Retinal pigment epithelial cell (primary cell): ENCODE measurements around the gene HEPACAM.

Experiments
- DNase-seq: peaks from one replicate; pipeline ENCODE4 v3.0.0-alpha.2; 2010; ENCODE audit warnings: low read depth
- H3K4me3 ChIP-seq: 2 replicates; pipeline ENCODE4 v1.5.1; 2011; ENCODE audit warnings: mild to moderate bottlenecking, low read length, control low read depth, moderate library complexity
- TF ChIP-seq, protein P1 (sequence below): conservative IDR thresholded peaks from 2 replicates; pipeline ENCODE4 v1.5.1; 2011; ENCODE audit warnings: low read depth, low read length, control low read depth, inconsistent platforms

Gene HEPACAM

DNA sequence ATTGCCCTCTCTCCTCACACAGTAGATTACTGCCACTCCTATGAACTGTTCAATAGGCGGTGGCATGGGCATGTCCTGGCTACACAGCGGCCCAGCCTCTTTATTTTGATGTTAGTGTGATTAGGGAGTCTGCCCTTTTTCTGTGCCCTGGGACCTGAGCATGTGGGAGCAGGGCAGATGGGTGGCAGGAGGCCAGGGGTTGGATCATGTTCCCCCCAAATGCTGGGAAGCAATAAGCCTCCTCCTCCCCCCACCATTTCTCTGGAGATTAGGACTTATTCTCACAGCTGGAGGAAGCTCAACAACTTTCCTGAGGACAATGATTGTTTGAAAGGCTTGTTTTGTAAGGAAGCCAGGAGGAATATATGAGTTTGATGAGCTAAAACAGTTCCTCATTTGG lies 15.9 kb downstream of the HEPACAM start:
- TF ChIP-seq, protein P1, sequence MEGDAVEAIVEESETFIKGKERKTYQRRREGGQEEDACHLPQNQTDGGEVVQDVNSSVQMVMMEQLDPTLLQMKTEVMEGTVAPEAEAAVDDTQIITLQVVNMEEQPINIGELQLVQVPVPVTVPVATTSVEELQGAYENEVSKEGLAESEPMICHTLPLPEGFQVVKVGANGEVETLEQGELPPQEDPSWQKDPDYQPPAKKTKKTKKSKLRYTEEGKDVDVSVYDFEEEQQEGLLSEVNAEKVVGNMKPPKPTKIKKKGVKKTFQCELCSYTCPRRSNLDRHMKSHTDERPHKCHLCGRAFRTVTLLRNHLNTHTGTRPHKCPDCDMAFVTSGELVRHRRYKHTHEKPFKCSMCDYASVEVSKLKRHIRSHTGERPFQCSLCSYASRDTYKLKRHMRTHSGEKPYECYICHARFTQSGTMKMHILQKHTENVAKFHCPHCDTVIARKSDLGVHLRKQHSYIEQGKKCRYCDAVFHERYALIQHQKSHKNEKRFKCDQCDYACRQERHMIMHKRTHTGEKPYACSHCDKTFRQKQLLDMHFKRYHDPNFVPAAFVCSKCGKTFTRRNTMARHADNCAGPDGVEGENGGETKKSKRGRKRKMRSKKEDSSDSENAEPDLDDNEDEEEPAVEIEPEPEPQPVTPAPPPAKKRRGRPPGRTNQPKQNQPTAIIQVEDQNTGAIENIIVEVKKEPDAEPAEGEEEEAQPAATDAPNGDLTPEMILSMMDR, result no peak
- no peak for DNase-seq
- H3K4me3 ChIP-seq, result no peak overlapping the region

DNA sequence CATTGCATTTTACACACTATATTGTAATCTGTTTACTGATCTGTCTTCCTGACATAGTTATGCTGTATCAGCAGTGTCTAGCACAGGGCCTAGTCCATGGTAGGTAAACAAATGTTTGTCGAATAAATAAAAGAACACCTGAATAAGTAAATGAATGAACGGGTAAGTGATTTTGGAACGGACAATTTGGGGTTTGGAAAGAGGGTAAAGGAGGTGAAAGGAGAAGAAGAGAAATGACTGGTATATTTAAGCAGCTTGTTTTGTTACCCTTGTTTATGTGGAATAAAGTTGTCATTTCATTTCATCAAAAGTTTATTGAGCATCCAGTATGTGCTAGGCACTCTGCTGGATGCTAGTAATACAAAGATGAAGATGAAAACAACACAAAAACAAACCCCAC lies 16.9 kb downstream of the HEPACAM start, which contains the start of gene HEPN1:
HEPN1 (plus strand) TSS at position 301 of the 400 bp plus-strand sequence.
- TF ChIP-seq, protein P1, result no peak
- H3K4me3 ChIP-seq, result no peak within 1 kb of the TSS
- DNase-seq, result no peak

DNA sequence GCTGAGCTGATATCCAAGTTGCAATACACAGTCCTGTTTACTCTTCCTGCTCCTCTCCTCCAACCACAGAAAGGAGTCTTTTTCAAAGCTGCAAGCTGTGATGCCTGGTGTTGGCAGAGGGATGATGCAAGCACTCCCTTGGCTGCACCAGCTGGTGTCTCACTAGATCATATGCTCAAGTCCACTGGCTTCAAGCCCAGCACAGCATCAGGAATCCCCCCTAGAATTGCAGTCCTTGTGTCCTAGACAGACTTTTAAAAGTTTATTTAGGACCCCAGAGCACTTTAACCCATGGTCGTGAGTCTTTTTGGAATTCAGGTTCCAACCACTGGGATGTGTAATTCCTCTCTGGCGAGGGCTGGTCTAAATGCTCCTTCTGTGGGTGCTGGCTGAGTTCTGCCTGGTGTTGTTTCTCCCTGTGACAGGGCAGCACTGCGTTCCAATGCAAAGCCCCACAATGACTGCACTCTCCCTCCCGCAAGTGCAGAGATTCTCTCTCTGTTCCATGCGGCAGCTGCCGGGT lies 18.7 kb downstream of the HEPACAM start:
- TF ChIP-seq, protein P1, result no peak
- no peak for DNase-seq
- no peak overlapping the region for H3K4me3 ChIP-seq

DNA sequence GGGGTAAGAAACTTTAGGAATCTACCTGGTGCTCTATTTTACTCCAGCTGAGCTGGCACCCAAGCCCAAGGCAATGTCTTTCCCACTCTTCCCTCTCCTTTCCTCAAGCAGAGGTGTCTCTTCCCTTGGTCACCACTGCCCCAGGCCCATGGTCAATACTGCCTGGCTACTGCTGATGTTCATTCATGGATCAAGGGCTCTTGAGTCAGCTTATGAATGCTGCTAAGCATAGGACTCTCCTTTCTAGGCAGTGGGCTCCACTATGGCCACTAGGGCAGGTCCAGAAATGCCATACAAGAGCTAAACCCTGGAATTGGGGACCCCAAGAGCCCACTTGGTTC lies 19.5 kb downstream of the HEPACAM start:
- TF ChIP-seq, protein P1, result no peak
- DNase-seq, result no peak

DNA sequence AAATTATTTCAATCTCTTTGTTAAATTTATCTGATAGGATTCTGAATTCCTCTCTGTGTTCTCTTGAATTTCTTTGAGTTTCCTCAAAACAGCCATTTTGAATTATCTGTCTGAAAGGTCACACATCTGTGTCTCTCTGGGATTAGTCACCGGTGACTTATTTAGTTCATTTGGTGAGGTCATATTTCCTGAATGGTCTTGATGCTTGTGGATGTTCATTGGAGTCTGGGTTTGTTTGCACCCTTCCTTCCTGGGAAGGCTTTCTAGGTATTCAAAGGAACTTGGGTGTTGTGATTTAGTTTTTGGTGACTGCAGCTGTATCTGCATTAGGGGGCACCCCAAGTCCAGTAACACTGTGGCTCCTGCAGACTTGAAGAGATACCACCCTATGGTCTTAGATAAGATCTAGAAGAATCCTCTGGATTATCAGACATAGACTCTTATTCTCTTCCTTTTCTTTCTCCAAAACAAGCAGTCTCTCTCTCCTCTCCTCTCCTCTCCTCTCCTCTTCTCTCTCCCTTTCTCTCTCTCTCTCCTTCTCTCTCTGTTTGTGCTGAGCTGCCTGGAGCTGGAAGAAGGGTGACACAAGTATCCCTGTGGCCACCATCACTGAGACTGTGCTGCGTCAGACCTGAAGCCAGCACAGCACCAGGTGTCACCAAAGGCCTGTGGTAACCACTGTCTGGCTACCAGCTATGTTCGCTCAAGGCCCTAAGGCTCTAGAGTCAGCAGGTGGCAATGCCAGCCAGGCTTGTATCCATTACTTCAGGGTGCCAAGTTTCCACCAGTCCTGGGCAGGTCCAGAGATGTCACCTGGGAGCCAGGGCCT lies 20.1 kb downstream of the HEPACAM start:
- DNase-seq, result no peak
- no peak overlapping the region for H3K4me3 ChIP-seq
- TF ChIP-seq, protein P1, result no peak

More for the DNA sequence above, 19.5 kb downstream of the HEPACAM start:
- H3K4me3 ChIP-seq, result no peak overlapping the region

DNA sequence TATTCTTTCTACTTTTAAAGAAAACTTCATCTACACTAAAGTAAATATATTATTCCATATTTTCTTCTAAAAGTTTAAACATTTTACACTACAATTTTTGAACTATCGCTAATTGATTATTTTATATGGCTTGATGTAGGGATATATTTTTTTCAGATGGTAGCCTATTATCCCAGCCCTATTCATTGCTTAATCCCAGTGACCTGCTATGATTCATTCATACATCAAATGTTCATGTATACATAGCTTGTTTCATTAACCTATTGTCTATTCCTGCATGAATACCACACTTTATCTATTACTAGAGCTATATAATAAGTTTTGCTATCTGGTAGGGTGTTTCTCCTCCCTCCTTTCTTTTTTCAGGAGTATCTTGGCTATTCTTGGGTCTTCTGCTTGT lies 33.2 kb downstream of the HEPACAM start:
- no peak overlapping the region for H3K4me3 ChIP-seq
- DNase-seq, result no peak
- TF ChIP-seq, protein P1, result no peak

DNA sequence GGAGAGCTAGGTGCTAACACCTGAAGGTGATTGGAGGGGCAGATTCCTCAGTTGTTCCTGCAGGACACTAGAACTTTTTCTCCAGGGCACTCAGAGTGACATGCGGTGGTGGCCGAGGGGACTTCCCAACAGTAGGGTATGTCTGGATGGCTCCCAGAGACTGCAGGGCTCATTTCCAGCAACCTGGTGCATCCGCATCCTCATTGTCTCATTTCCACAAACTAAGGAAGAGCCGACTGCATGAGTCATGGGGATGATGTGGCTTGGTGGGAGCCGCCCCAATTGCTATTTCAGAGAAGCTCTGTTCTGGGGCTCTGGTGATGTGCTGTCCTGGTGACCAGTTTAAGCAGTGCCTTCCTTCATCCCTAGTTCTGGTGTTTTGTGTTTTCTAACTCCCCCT lies 35.4 kb downstream of the HEPACAM start:
- DNase-seq, result no peak
- no peak overlapping the region for H3K4me3 ChIP-seq

More for the DNA sequence above, 35.4 kb downstream of the HEPACAM start:
- TF ChIP-seq, protein P1, result no peak
